ENCODE data around the gene WDR55.
"Not testable (repeated sequence)": the region's sequence is repeated elsewhere in the genome, so short reads cannot be mapped to it uniquely, and the experiment has no call there.

Gene WDR55

DNA sequence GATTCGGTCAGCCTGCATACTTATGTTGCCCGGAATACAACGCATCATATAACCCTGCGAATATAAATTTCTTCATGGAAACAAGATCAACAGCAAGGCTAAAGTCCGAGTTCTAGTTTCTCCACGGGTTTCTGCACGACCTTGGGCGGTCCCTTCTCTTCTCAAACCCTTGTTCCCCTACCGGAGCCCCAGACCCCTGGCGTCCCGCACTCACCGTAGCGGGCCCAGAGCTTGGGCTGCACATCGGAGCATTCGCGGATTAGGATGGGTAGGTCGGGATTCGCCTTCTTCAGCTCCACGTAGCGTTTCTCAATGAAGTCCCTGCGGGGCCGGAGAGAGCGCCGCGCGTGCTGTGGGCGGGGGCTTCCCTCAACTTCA lies 17.7 kb upstream of the WDR55 start:
- DNase-seq (ENCODE audit: low read depth): no peak

DNA sequence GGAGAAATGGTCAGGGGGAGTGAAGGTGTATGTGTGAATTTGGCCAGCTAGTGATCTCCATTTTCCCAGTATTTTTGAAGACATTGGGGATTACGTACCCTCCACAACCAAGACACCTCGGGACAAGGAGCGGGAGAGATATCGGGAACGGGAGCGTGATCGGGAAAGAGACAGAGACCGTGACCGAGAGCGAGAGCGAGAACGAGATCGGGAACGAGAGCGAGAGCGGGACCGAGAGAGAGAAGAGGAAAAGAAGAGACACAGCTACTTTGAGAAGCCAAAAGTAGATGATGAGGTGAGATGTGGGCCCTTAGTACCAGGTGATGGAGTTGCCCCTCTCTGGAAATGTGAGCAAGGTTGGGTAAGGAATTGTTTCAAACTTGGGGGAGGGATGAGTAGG lies 5.8 kb upstream of the WDR55 start:
- DNase-seq (ENCODE audit: low read depth): no peak

GRCh38 chr5:140660371-140660770 lies 4.3 kb upstream of the WDR55 start:
- DNase-seq (ENCODE audit: low read depth): not testable (repeated sequence)

GRCh38 chr5:140664030-140664358 lies 710 bp upstream of the WDR55 start:
- no peak for DNase-seq (ENCODE audit: low read depth)

DNA sequence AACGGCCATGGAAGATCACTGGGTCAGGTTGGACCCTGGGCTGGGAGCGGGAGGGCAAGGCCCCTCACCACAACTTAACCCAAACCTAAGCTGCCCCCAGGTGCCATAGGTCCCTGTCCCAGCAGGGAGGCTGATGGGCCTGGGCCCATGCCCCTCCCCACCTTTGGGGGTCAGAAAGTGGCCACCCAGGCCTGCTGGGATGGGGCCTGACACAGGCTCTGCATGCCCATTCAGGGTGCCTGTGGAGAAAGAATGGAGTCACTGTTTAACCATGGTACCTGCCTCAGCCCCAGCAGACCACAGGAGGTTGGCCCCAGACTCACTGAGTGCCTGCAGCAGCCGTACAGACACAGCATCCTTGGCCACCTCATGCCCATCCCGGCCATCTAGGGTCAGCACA lies 6.3 kb downstream of the WDR55 start:
- not testable (repeated sequence) for DNase-seq (ENCODE audit: low read depth)

GRCh38 chr5:140671472-140672125 lies 6.9 kb downstream of the WDR55 start:
- no peak for DNase-seq (ENCODE audit: low read depth)

GRCh38 chr5:140672455-140673186 lies 7.9 kb downstream of the WDR55 start:
- no peak for DNase-seq (ENCODE audit: low read depth)

DNA sequence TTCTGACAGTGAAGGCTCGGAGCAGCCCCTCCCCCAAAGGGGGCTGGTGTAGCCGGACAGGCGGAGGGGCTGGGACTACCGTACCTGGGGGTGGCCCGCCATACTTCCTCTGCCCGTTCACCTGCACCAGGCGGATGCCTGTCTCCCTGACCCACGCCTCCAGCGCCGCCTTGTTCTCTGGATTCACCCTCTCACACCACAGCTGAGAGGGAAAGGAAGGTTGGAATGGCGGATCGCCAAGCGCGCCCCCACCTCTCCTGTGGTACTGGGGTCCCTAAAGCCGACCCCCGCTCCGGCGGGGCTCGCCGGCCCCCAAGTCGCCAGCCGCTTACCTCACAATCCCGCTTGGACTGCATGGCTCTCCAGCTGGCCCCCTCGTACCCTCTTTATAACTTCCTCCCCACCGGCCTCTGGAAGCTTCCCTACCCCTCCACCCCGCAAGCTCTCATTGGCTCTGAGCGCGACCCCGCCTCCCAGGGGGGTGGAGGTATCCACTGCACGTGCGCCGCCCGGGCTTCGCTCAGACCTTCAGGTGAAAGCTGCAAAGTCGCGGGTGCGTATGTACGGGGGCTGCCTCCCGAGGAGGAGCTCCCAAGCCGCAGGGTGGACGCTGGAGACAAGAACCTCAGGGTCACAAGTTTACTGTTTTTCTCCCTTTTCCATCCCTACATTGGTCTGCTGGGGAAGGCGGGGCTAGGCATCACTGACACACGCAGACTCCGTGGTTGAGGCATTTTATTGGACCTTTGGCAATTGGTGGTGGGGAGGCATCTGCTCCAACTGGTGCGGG lies 8.7 kb downstream of the WDR55 start, which contains the start of gene DND1:
Gene DND1, minus strand, starts transcription at position 390 of the 790 bp plus-strand sequence. Its CDS starts 34 bp downstream, at position 356.
- no peak for DNase-seq (ENCODE audit: low read depth)

DNA sequence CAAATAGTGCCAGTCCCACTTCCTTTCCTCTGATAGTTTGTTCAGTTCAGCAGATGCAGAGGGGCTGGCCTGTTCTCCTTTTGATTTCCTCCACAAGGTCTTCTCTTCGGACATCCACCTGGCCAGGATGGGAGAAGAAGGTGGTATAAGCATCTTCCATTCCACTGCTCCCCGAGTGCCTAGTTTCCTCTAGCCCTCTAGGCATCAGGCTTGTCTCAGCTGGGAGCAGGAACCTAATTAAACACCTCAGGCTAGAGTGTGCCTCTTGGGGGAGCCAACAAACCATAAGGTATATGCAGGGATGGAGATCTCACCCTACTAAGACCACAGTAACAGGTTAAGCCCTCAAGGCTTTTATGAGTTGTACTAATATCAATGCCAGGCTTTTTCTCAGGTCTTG lies 9.5 kb downstream of the WDR55 start:
- DNase-seq (ENCODE audit: low read depth): no peak

DNA sequence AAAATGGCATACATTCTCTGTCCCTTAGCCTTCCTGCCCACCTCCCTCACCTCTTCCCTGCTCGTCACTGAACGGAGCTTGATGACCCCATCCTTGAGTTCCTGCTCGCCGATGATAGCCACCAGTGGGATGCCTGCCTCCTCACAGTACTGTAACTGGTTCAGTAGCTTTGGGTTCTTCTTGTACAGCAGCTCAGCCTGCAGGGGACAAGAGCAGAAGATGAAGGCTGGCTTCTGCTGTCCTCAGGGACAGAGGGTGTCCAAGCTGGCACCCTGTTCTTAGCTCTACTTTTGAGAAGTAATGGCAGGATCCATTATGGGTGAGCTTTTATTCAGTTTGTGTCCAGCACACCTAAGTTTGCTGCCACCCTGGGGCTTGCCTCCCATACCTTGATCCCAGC lies 9.9 kb downstream of the WDR55 start:
- no peak for DNase-seq (ENCODE audit: low read depth)

DNA sequence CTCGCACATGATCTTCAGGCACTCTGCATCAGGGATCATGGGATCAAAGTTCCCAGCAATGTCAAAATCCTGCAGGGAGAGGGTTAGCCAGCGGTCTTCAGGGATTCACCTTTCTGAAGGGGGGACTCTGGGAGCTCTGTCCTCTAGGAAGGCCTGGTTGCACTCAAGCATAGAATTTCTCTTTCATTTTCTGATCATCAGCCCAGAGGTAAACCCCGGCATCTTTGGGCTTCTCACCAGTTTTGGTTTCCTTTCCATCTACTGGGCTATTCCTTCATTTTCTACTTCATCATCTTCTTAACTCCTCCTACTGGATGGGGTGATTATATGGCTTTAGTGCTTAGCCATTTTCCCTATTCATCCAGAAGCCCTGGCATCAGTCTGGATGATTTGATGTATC lies 13.2 kb downstream of the WDR55 start:
- no peak for DNase-seq (ENCODE audit: low read depth)

GRCh38 chr5:140678993-140679392 lies 14.3 kb downstream of the WDR55 start:
- DNase-seq (ENCODE audit: low read depth): no peak

DNA sequence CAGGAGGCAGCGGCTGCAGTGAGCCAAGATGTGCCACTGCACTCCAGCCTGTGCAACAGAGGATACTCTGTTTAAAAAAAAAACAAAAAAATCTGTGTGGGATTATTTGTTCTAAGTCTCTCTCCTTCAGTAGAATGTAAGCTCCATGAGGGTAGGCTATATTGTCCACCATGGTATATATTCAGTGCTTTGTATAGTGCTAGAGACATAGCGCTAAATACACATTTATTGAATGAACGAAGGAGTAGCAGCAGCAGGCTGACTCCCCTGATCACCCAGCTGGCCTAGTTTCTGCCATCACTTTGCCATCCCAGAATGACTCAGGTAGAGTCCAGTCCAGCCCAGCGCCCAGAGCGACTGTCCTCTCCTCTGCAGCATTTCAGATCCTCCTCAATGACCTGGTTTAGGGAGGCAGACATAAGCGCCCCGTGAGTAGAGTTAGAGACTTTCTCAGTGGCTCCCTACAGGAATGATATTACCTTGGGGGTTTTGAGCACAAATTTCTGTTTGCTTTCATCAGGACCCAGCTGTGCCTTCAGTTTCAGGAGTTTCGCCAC lies 25.8 kb downstream of the WDR55 start:
- DNase-seq (ENCODE audit: low read depth): no peak

DNA sequence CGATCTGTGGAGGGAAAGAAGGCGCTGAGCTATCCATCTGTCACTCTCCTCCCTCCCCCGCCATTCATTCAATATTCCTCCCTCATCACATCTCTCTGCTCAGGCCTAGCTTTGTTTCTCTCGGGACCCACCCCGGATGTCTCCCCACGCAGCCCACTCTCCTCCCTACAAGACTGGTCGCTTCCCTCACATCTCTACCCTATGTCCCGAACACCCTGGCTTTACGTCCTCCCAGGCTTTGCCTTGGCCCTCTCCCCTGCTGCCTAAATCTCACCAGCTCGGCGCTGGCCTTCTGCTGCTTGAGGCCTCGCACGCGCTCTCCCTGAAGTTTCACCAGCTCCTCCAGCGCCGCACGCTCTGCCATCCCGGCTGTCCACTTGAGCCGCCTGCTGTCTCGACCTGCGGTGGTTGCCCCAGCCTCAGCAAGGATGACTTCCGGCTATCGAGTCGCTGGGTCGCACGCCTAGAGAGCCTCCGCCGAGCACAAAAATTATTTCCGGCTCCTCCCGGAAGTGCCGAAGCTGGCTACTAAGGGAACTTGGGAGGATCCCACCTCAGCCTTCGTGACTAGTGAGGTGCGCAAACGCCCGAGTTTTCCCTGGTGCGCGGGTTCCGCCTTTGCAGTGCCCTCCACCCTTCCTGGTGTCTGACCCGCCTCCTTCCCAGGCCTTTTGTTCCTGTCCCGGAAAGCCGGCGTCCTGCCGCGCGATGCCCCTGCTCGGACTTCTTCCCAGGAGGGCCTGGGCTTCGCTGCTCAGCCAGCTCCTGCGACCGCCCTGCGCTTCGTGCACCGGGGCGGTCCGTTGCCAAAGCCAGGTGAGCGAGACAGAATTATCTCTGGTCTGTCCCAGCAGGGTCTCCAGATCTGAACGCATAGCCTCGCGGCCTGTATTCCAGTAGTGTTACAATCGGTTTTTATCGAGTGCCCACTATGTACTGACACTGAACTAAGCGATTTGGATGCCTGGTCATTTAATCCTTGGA lies 26.5 kb downstream of the WDR55 start, which contains the start of the genes HARS1 and HARS2:
Gene HARS1, minus strand, starts transcription at position 430 of the 984 bp plus-strand sequence. Its CDS starts 66 bp downstream, at position 364.
Gene HARS2, plus strand, starts transcription at position 515 of the 984 bp plus-strand sequence. Its CDS starts 194 bp downstream, at position 709.
- peak; percentile 90 for DNase-seq (ENCODE audit: low read depth)

GRCh38 chr5:140694276-140694675 lies 29.6 kb downstream of the WDR55 start:
- no peak for DNase-seq (ENCODE audit: low read depth)

- no peak for DNase-seq (ENCODE audit: low read depth)
Observed at GRCh38 chr5:140696891-140697492, 32.3 kb downstream of the WDR55 start.

DNA sequence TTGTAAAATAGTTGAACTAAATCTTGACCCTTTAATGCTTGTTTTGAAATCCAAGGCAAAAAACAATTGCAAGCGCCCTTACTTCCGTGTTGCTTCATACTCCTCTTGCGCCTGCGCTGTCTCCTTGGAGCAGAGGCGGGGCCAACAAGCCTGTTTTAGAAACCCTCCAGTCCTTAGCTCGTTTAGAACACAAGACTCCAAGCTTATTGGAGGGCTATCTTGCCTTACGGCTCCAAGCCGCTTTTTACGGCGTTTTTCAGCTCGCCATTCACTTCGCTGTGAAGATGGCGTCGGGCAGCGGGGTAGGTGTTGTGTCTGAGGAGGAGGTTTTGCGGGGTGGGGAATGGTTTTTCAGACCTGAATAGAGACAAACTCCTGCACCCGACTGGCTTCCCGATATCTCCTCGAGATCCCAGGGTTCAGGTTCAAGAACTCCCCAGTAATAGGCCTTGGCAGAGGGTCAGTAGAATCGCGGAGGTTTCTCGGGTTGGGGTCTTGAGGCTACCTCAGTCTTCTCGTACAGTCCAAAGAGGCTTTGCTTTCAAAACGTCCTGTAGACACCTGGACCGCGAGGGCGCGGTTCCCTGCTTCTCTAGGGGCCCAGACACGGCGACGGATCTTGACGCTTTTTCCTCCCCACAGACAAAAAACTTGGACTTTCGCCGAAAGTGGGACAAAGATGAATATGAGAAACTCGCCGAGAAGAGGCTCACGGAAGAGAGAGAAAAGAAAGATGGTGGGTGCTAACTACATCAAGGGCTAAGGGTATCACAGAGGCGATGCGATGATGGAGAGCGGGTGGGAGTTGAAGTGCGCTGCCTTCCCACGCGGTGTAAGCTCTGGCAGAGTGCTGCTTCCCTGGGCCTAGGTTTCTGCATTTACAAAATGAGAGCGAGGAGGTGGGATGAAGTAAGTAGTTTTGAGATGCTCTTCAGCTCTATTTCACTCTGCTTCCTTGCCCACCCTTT lies 35.8 kb downstream of the WDR55 start, which contains the start of gene ZMAT2:
Gene ZMAT2, plus strand, starts transcription at position 271 of the 968 bp plus-strand sequence. Its CDS starts 14 bp downstream, at position 285.
- peak; percentile 94 for DNase-seq (ENCODE audit: low read depth)

DNA sequence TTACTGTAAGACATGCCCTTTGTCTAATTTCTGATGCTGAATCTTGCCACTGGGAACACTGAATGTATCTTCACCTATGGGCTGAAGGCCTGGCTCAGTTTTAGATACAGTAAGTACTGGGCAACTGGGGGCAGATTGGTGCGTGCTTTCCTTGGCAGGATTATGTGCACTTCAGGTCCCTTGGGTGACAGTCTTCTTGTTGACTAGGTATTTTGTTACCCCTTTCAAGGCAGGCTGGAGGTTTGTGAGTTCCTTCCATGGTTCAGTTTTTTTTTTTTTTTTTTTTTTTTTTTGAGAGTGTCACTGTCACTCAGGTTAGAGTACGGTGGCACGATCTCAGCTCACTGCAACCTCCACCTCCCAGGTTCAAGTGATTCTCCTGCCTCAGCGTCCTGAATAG lies 43.1 kb downstream of the WDR55 start:
- DNase-seq (ENCODE audit: low read depth): no peak

- not testable (repeated sequence) for DNase-seq (ENCODE audit: low read depth)
Observed at GRCh38 chr5:140708787-140709186, 44.1 kb downstream of the WDR55 start.

Measured in GM04504 (cell line).